MM.1S (cell line): ENCODE results near the gene ADAMTS19.

Source experiments
- DNase-seq: peaks from one replicate; pipeline ENCODE4 v3.0.0-alpha.2; 2015
- H2AFZ ChIP-seq: fragments of 300-600 bp; sonication (generic); 2 replicates; pipeline ENCODE4 v1.6.0; 2016; ENCODE audit warnings: antibody characterized with exemption, low read length
- H3F3A ChIP-seq: fragments of 300-600 bp; sonication (generic); 2 replicates; pipeline ENCODE4 v1.6.1; 2016; ENCODE audit warnings: mild to moderate bottlenecking, antibody characterized with exemption, low read length, moderate library complexity, mixed read lengths; ENCODE audit not compliant: insufficient read depth
- H3K27ac ChIP-seq: fragments of 300-600 bp; sonication (generic); 2 replicates; pipeline ENCODE4 v1.5.1; 2016; ENCODE audit warnings: mild to moderate bottlenecking, low read length
- H3K27me3 ChIP-seq: fragments of 300-600 bp; sonication (generic); replicated peaks from 2 replicates; pipeline ENCODE4 v1.6.0; 2016; ENCODE audit warnings: low read length; ENCODE audit not compliant: insufficient read depth
- H3K36me3 ChIP-seq: fragments of 300-600 bp; sonication (generic); replicated peaks from 2 replicates; pipeline ENCODE4 v1.6.1; 2016; ENCODE audit warnings: mild to moderate bottlenecking, low read length, mixed read lengths; ENCODE audit not compliant: insufficient read depth
- H3K4me1 ChIP-seq: fragments of 300-600 bp; sonication (generic); 2 replicates; pipeline ENCODE4 v1.6.1; 2016; ENCODE audit warnings: low read length, mixed read lengths
- H3K4me2 ChIP-seq: fragments of 300-600 bp; sonication (generic); 2 replicates; pipeline ENCODE4 v1.6.0; 2016; ENCODE audit warnings: low read depth, low read length
- H3K4me3 ChIP-seq: fragments of 300-600 bp; sonication (generic); 2 replicates; pipeline ENCODE4 v1.5.1; 2016; ENCODE audit warnings: low read length, mixed read lengths
- H3K79me2 ChIP-seq: fragments of 300-600 bp; sonication (generic); 2 replicates; pipeline ENCODE4 v1.6.1; 2016; ENCODE audit warnings: mixed run types, low read length, mixed read lengths
- H3K9ac ChIP-seq: fragments of 300-600 bp; sonication (generic); 2 replicates; pipeline ENCODE4 v1.6.1; 2016; ENCODE audit warnings: low read length, mixed read lengths
- H3K9me2 ChIP-seq: fragments of 300-600 bp; sonication (generic); replicated peaks from 2 replicates; pipeline ENCODE4 v1.6.1; 2016; ENCODE audit warnings: mild to moderate bottlenecking, low read length, mixed read lengths; ENCODE audit not compliant: insufficient read depth
- H3K9me3 ChIP-seq: fragments of 300-600 bp; sonication (generic); replicated peaks from 2 replicates; pipeline ENCODE4 v1.6.1; 2016; ENCODE audit warnings: mild to moderate bottlenecking, low read length, mixed read lengths; ENCODE audit not compliant: insufficient read depth
- H4K20me1 ChIP-seq: fragments of 300-600 bp; sonication (generic); 2 replicates; pipeline ENCODE4 v1.6.1; 2016; ENCODE audit warnings: mild to moderate bottlenecking, low read length, moderate library complexity, mixed read lengths; ENCODE audit not compliant: insufficient read depth
- EZH2 ChIP-seq: fragments of 300-600 bp; sonication (generic); optimal IDR thresholded peaks from 2 replicates; pipeline ENCODE3; 2017; ENCODE audit warnings: low read depth, mild to moderate bottlenecking, antibody characterized with exemption, low read length, mixed read lengths
- EZH2phosphoT487 ChIP-seq: fragments of 300-600 bp; sonication (generic); IDR thresholded peaks from 2 replicates; pipeline ENCODE4 v1.6.1; 2018; ENCODE audit warnings: antibody characterized with exemption, low read length
- TF ChIP-seq, protein P1 (sequence below): fragments of 300-600 bp; sonication (generic); IDR thresholded peaks from 2 replicates; pipeline ENCODE4 v1.5.1; 2016; ENCODE audit warnings: antibody characterized with exemption, low read length, mixed read lengths

ADAMTS19 gene

DNA sequence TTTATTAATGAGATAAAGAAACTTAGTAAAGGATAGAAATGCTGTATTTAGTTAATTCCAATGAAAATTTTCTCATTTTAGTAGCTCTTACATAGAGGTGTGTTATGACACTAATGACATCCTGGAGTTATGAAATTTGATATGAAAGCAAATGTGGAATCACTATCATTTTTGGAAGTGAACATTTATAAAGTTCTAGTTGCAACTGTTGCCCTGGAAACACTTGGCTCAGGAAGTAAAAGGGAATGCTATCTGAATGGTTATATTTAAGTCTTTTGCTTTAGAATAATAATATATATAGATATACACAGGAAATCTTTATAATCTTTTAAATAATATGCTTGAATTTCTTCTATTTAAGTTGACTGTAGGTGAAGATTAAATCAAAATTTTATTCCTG is 16.7 kb downstream of the ADAMTS19 start:
- no peak for DNase-seq
- no peaks in the 10 kb centered on the region for H3K4me1 ChIP-seq
- H3K27ac ChIP-seq = no peak overlapping the region
- no peak overlapping the region for H3K9ac ChIP-seq
- H3K79me2 ChIP-seq = no peaks in the 10 kb centered on the region
- H3K27me3 ChIP-seq = no peaks in the 10 kb centered on the region
- no peak overlapping the region for H3K4me3 ChIP-seq
- H2AFZ ChIP-seq = no peak overlapping the region
- H3K36me3 ChIP-seq = no peaks in the 10 kb centered on the region
- H3F3A ChIP-seq = no peaks in the 10 kb centered on the region
- TF ChIP-seq EZH2phosphoT487 = no peak
- TF ChIP-seq, protein P1, sequence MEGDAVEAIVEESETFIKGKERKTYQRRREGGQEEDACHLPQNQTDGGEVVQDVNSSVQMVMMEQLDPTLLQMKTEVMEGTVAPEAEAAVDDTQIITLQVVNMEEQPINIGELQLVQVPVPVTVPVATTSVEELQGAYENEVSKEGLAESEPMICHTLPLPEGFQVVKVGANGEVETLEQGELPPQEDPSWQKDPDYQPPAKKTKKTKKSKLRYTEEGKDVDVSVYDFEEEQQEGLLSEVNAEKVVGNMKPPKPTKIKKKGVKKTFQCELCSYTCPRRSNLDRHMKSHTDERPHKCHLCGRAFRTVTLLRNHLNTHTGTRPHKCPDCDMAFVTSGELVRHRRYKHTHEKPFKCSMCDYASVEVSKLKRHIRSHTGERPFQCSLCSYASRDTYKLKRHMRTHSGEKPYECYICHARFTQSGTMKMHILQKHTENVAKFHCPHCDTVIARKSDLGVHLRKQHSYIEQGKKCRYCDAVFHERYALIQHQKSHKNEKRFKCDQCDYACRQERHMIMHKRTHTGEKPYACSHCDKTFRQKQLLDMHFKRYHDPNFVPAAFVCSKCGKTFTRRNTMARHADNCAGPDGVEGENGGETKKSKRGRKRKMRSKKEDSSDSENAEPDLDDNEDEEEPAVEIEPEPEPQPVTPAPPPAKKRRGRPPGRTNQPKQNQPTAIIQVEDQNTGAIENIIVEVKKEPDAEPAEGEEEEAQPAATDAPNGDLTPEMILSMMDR = no peak
- no peak for TF ChIP-seq EZH2
- H4K20me1 ChIP-seq = no peaks in the 10 kb centered on the region
- H3K9me3 ChIP-seq = no peaks in the 10 kb centered on the region
- no peaks in the 10 kb centered on the region for H3K9me2 ChIP-seq
- no peak overlapping the region for H3K4me2 ChIP-seq

DNA sequence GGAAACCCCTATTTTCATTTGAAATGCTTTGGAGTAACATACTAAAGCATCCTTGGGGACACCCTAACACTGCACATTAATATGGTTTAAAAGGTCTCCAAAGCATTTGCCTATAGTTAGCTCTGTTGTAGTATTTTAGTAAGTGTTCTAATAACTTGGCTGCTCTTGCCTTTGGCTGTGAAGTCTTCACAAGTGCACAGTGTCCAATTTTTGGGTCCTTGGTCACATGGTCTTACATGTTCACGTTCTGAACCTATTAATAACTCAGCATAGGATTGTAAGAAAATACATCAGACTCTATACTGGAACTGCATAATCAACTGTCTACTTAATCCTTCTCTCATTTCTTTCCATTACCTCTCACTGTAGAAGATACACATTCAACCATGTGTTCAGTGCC is 17.4 kb downstream of the ADAMTS19 start:
- no peak for TF ChIP-seq EZH2phosphoT487
- TF ChIP-seq EZH2 = no peak
- TF ChIP-seq, protein P1 = no peak
- no peak for DNase-seq
- H3K9ac ChIP-seq = no peak overlapping the region
- H2AFZ ChIP-seq = no peak overlapping the region
- H3K4me3 ChIP-seq = no peak overlapping the region
- no peaks in the 10 kb centered on the region for H3K9me2 ChIP-seq
- H3K36me3 ChIP-seq = no peaks in the 10 kb centered on the region
- no peak overlapping the region for H3K4me2 ChIP-seq
- no peaks in the 10 kb centered on the region for H3K79me2 ChIP-seq
- H3K4me1 ChIP-seq = no peaks in the 10 kb centered on the region
- H4K20me1 ChIP-seq = no peaks in the 10 kb centered on the region
- no peaks in the 10 kb centered on the region for H3F3A ChIP-seq
- H3K9me3 ChIP-seq = no peaks in the 10 kb centered on the region
- H3K27me3 ChIP-seq = no peaks in the 10 kb centered on the region
- H3K27ac ChIP-seq = no peak overlapping the region

DNA sequence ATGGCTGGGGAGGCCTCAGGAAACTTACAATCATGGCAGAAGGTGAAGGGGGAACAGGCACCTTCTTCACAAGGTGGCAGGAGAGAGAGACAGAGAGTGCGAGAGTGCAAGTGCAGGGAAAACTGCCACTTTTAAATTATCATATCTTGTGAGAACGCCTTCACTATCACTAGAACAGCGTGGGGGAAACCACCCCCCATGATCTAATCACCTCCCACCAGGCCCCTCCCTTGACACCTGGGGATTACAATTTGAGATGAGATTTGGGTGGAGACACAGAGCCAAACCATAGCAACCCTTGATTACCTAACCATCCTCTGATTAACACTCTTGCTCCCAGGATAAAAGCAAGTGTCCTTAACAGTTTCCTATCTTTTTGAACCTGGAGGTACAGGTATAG is 21.1 kb downstream of the ADAMTS19 start:
- Histone ChIP-seq H3K79me2 (no peaks in the 10 kb centered on the region), H3K4me2 (no peak overlapping the region), H3K27ac (no peak overlapping the region), H3K4me1 (no peaks in the 10 kb centered on the region), H3K9ac (no peak overlapping the region), H3F3A (no peaks in the 10 kb centered on the region), H3K4me3 (no peak overlapping the region), H3K27me3 (no peaks in the 10 kb centered on the region), H3K9me3 (no peaks in the 10 kb centered on the region), H2AFZ (no peak overlapping the region), H3K9me2 (no peaks in the 10 kb centered on the region), H4K20me1 (no peaks in the 10 kb centered on the region), H3K36me3 (no peaks in the 10 kb centered on the region)
- no peak for TF ChIP-seq EZH2phosphoT487
- no peak for TF ChIP-seq EZH2
- TF ChIP-seq, protein P1 = no peak
- DNase-seq = no peak
